ENCODE measurements around the gene THADA. TPM values are rescaled to one million over a fixed set of nuclear protein-coding genes. Genes with fewer than 3 reads are reported as not detected.

Gene THADA
- total RNA-seq, 1 experiment from 2014 or later = 27.5 TPM

DNA sequence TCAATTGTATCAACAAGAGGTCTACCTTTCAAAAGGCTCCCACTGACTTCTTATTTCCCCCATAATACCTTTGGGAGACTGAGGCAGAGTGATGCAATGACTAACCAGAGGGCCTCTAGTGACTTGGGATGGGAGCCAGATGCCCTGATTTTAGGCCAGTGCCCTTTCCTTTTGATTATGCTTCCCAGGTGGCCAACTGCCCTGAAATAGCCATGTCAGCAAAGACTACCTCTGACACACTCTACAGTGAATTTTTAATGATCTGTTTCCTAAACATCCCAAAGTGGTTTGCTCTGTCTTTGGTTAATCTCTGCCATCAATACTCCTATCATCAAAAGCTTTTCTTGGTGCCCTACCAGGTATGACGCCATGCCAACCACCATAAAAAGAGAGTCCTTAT lies 303.5 kb downstream of the THADA start:
- H3K4me3 Mint-ChIP-seq = no peak overlapping the region
- H3K27me3 Mint-ChIP-seq (ENCODE audit: low read depth) = no peaks in the 10 kb centered on the region
- no peak for TF ChIP-seq GTF2I (CRISPR knock-in tag; conservative IDR thresholded peaks at IDR 0.05)
- TF ChIP-seq ZNF138 (CRISPR knock-in tag; conservative IDR thresholded peaks at IDR 0.05) = no peak
- no peak for TF ChIP-seq ZNF232 (CRISPR knock-in tag; IDR thresholded peaks at IDR 0.05)
- TF ChIP-seq, protein P1, sequence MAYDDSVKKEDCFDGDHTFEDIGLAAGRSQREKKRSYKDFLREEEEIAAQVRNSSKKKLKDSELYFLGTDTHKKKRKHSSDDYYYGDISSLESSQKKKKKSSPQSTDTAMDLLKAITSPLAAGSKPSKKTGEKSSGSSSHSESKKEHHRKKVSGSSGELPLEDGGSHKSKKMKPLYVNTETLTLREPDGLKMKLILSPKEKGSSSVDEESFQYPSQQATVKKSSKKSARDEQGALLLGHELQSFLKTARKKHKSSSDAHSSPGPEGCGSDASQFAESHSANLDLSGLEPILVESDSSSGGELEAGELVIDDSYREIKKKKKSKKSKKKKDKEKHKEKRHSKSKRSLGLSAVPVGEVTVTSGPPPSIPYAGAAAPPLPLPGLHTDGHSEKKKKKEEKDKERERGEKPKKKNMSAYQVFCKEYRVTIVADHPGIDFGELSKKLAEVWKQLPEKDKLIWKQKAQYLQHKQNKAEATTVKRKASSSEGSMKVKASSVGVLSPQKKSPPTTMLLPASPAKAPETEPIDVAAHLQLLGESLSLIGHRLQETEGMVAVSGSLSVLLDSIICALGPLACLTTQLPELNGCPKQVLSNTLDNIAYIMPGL (CRISPR knock-in tag; IDR thresholded peaks at IDR 0.05) = no peak
- TF ChIP-seq NFE2L1 (CRISPR knock-in tag; IDR thresholded peaks at IDR 0.05) = no peak
- TF ChIP-seq, protein P2, sequence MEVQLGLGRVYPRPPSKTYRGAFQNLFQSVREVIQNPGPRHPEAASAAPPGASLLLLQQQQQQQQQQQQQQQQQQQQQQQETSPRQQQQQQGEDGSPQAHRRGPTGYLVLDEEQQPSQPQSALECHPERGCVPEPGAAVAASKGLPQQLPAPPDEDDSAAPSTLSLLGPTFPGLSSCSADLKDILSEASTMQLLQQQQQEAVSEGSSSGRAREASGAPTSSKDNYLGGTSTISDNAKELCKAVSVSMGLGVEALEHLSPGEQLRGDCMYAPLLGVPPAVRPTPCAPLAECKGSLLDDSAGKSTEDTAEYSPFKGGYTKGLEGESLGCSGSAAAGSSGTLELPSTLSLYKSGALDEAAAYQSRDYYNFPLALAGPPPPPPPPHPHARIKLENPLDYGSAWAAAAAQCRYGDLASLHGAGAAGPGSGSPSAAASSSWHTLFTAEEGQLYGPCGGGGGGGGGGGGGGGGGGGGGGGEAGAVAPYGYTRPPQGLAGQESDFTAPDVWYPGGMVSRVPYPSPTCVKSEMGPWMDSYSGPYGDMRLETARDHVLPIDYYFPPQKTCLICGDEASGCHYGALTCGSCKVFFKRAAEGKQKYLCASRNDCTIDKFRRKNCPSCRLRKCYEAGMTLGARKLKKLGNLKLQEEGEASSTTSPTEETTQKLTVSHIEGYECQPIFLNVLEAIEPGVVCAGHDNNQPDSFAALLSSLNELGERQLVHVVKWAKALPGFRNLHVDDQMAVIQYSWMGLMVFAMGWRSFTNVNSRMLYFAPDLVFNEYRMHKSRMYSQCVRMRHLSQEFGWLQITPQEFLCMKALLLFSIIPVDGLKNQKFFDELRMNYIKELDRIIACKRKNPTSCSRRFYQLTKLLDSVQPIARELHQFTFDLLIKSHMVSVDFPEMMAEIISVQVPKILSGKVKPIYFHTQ (CRISPR knock-in tag; IDR thresholded peaks at IDR 0.05) = no peak
- TF ChIP-seq ZNF263 (CRISPR knock-in tag; IDR thresholded peaks at IDR 0.05; ENCODE audit: low read depth) = no peak
- TF ChIP-seq KAT7 (CRISPR knock-in tag; IDR thresholded peaks at IDR 0.05; ENCODE audit: borderline replicate concordance) = no peak

DNA sequence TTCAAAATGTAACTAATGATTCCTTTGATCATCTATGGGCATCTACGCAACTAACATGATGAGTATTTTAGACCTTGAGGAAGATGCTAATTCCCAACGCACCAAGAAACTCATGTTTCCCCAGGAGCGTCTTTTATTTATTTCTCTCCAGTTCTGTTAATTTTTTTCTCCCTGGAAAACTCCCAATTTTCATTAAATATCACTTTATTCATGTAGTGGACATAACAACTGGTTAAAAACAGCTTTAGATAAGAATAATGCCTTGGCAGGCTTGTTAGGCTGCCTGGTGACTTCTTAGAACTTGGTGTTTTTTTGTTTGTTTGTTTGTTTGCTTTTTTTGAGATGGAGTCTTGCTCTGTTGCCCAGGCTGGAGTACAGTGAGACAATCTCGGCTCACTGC lies 306.5 kb downstream of the THADA start:
- Mint-ChIP-seq H3K4me1 (no peaks in the 10 kb centered on the region), H3K4me3 (no peak overlapping the region), H3K36me3 (peaks cover 40% of the 10 kb centered on the region), H3K27ac (no peak overlapping the region), H3K9me3 (peaks cover 22% of the 10 kb centered on the region), H3K27me3 (ENCODE audit: low read depth) (no peaks in the 10 kb centered on the region)
- ChIA-PET CTCF (interaction anchor here (0.6 to 0.7 kb wide), 2 partner anchors 45 to 163 kb away, joined by 3 to 4 read pairs; no protein-coding TSS in a partner anchor), POLR2A (interaction anchor here (0.6 kb wide), 1 partner anchor 193 kb away, joined by 3 read pairs; no protein-coding TSS in a partner anchor)
- no peak for ATAC-seq
- no peak for TF ChIP-seq NR3C1 (CRISPR knock-in tag; conservative IDR thresholded peaks at IDR 0.05; ENCODE audit: low read depth)
- TF ChIP-seq, protein P2 (CRISPR knock-in tag; IDR thresholded peaks at IDR 0.05) = no peak
- no peak for TF ChIP-seq CBFB (CRISPR knock-in tag; IDR thresholded peaks at IDR 0.05; ENCODE audit: low read depth)
- TF ChIP-seq JAZF1 (CRISPR knock-in tag; IDR thresholded peaks at IDR 0.05) = no peak
- TF ChIP-seq ATF1 (CRISPR knock-in tag; IDR thresholded peaks at IDR 0.05) = no peak
- TF ChIP-seq, protein P1 (CRISPR knock-in tag; IDR thresholded peaks at IDR 0.05) = no peak
- no peak for TF ChIP-seq MYBL2 (CRISPR knock-in tag; IDR thresholded peaks at IDR 0.05)
- TF ChIP-seq E2F4 (CRISPR knock-in tag; IDR thresholded peaks at IDR 0.05; ENCODE audit: borderline replicate concordance, low read depth) = no peak
- TF ChIP-seq SMAD4 (CRISPR knock-in tag; IDR thresholded peaks at IDR 0.05) = no peak
- TF ChIP-seq IRF2 (CRISPR knock-in tag; IDR thresholded peaks at IDR 0.05; ENCODE audit: borderline replicate concordance, low read depth) = no peak
- TF ChIP-seq FOXK1 (CRISPR knock-in tag; IDR thresholded peaks at IDR 0.05) = no peak
- TF ChIP-seq NFE2L1 (CRISPR knock-in tag; IDR thresholded peaks at IDR 0.05) = no peak
- TF ChIP-seq RORB (CRISPR knock-in tag; IDR thresholded peaks at IDR 0.05) = no peak
- TF ChIP-seq USF2 (CRISPR knock-in tag; IDR thresholded peaks at IDR 0.05) = no peak
- no peak for DNase-seq (ENCODE audit: low spot score)

More for the DNA sequence above, 303.5 kb downstream of the THADA start:
- CTCF ChIA-PET = no interaction called here
- no peak for ATAC-seq
- Mint-ChIP-seq H3K36me3 (peaks cover 19% of the 10 kb centered on the region), H3K27ac (no peak overlapping the region), H3K4me1 (no peaks in the 10 kb centered on the region), H3K9me3 (peaks cover 4% of the 10 kb centered on the region; the same call in 1 of the 2 replicates)
- POLR2A ChIA-PET = no interaction called here
- DNase-seq (ENCODE audit: low spot score) = no peak
